Dermis blood vessel endothelial cell (primary cell): Measurements from ENCODE around the gene SUMO4. TPM values are rescaled to one million over a fixed set of nuclear protein-coding genes. Genes with fewer than 3 reads are reported as not detected.
A peak's percentile ranks its signal among the peaks of the same experiment; 100 is the strongest.
"Not testable (repeated sequence)": the region's sequence is repeated elsewhere in the genome, so short reads cannot be mapped to it uniquely, and the experiment has no call there.

ENCODE experiments used
- DNase-seq: peaks from one replicate; pipeline ENCODE4 v3.0.0; 2010
- total RNA-seq: library from RNA; depleted of rRNA; stranded (reverse); fragments of >200 nt; gene quantifications from 2 replicates; pipeline ENCODE4 v1.2.3, GENCODE V29; 2014

The SUMO4 gene
- total RNA-seq, 1 donor from 2014 or later: 1.0 TPM

- DNase-seq: no peak
Observed at GRCh38 chr6:149433881-149434280, 33.8 kb downstream of the SUMO4 start.

- no peak for DNase-seq
Observed at GRCh38 chr6:149435919-149436586, 36.0 kb downstream of the SUMO4 start.

- no peak for DNase-seq
Observed at GRCh38 chr6:149436647-149437046, 36.6 kb downstream of the SUMO4 start.

GRCh38 chr6:149437212-149437611, 37.1 kb downstream of the SUMO4 start:
- DNase-seq: no peak

GRCh38 chr6:149438855-149439254, 38.8 kb downstream of the SUMO4 start:
- DNase-seq: no peak

GRCh38 chr6:149439626-149440025, 39.6 kb downstream of the SUMO4 start:
- no peak for DNase-seq

- no peak for DNase-seq
Observed at GRCh38 chr6:149440735-149441671, 40.9 kb downstream of the SUMO4 start.

GRCh38 chr6:149441740-149442139, 41.7 kb downstream of the SUMO4 start:
- no peak for DNase-seq

- DNase-seq: peak; percentile 25
Observed at GRCh38 chr6:149443411-149444181, 43.5 kb downstream of the SUMO4 start.

- not testable (repeated sequence) for DNase-seq
Observed at GRCh38 chr6:149444360-149445094, 44.5 kb downstream of the SUMO4 start.

- DNase-seq: no peak
Observed at GRCh38 chr6:149445095-149445466, 45.0 kb downstream of the SUMO4 start.

- no peak for DNase-seq
Observed at GRCh38 chr6:149445573-149445972, 45.5 kb downstream of the SUMO4 start.

- no peak for DNase-seq
Observed at GRCh38 chr6:149446791-149447376, 46.8 kb downstream of the SUMO4 start.

GRCh38 chr6:149448821-149449453, 48.9 kb downstream of the SUMO4 start:
- DNase-seq: no peak

GRCh38 chr6:149449831-149450678, 50.0 kb downstream of the SUMO4 start:
- no peak for DNase-seq

Other genes with a start within 250 kb of the SUMO4 start
- 15.0 and 33.6 TPM in 2 replicates for gene TAB2, start 82.5 kb upstream of the SUMO4 start, total RNA-seq
- 0.17 and 0.23 TPM in 2 replicates for gene ZC3H12D, start 84.8 kb downstream of the SUMO4 start, total RNA-seq
- 30.3 and 42.0 TPM in 2 replicates for gene PPIL4, start 145.8 kb downstream of the SUMO4 start, total RNA-seq
- gene GINM1, start 166.1 kb downstream of the SUMO4 start, total RNA-seq: 54.2 and 57.5 TPM in 2 replicates
- gene KATNA1, start 248.5 kb downstream of the SUMO4 start, total RNA-seq: 20.3 and 22.8 TPM in 2 replicates